Measurements from ENCODE around the gene HTT.

The HTT gene

DNA sequence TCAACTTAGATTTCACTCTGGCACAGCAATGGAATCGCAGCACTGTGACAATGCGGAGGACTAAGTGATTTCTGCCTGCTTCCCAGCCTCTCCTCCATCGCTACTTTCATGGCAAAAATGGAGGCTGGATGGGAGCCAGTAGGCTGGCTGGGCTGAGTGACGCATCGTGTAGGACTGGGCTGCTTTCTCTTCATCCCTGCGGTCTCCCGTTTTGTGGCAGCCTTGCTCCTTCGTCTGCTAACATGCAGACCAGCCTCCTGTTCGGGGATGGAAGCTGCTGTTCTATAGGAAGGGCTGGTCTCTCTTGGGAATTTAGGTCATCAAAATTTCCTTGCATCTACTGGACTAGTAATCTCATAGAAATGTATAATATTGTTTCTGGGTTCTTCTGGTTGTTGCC is 202.5 kb downstream of the HTT start:
- FAIRE-seq, result no peak
- DNase-seq (ENCODE audit: extremely low spot score, insufficient read length, low read depth), result no peak

DNA sequence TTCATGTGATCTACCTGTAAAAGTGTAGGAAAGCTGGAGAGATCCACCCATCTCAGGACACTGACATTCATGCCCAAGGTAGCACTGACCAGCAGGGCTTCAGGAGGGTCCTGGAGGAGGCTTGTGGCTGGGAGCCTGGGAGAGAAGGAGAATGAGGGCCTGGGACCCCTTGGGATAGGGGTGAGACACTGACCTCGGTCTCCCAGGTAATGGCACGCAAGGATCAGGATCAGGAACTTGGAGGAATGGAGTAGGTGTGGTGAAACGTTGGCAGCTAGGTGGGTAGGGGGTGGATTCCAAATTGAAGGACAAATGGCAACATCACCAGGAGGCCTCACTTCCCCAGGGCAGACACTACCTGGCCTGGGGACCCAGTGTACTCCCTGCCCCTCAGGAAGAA is 206.0 kb downstream of the HTT start:
- FAIRE-seq (no peak), DNase-seq (ENCODE audit: extremely low spot score, insufficient read length, low read depth) (no peak)

DNA sequence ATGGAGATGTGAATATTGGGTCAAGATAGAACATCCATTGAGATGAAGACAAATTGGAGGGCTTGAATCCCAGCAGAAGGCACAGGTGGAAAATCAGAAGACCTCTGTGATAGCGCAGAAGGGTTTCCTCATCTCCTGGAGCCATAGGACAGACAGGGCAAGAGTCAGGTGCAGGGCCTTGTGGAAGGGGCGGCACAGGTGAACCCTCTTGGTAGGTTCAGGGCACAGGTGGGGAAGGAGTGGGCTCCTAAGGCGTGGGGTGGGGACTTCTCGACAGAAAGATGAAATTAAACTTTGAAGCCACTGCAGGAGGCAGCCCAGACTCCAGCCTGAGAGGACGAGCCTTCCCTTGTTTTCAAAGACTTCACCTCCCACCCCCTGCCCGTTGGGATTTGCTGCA is 209.0 kb downstream of the HTT start:
- FAIRE-seq, result no peak
- no peak for DNase-seq (ENCODE audit: extremely low spot score, insufficient read length, low read depth)

DNA sequence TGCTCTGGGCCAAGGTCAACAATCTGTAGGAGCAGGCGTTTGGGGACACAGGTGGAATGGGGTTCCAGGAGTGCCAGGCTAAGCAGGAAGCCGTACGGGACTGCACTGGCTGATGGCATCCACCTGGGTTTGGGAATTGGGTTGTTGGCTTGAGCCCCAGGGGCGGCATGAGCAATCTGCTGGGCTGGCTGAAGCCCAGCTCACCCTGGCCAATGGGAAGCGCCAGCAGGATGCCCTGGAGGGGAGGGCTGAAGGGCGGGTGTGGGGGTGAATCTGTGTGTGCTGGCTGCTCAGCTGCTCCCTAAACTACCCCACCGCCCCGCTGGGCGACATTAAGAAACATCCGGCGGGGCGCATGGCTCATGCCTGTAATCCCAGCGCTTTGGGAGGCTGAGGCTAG is 209.4 kb downstream of the HTT start:
- DNase-seq (ENCODE audit: extremely low spot score, insufficient read length, low read depth) (no peak), FAIRE-seq (no peak)

DNA sequence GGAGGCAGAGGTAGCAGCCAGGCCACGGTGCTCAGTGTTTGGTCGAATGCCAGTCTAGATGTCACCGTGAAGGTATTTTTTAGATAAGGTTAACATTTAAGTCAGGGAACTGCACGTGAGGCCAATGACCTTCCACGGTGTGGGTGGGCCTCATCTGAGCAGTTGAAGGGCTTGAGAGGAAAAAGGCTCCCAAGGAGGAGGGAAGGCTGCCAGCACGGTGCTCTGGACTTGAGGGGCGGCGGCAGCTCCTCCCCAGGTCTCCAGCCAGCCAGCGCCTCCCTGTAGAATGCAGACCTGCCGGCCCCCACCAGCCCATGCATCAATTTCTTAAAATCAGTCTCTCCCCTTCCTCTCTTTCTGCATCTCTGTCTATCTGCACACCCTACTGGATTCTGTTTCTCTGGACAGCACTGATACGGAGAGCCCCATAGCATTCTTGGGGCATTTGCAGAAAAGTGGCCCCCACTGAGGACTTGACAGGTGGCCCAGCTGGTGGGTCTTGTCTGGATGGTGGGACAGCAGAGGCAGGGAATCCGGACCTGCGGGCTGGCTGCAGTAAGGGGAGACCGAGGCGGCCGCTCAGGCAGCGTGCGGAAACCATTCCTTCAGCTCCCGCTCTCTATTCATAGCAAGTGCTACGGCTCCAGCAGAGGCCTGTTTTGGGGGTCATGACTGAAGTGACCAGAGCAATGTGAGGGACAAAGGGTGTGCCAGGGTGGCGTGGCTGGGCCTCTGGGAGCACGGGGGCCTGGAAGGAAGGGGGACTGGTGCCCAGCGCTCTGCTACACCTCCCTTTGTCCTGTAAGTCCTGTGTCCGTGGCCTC is 210.5 kb downstream of the HTT start:
- DNase-seq (ENCODE audit: extremely low spot score, insufficient read length, low read depth) (no peak), FAIRE-seq (no peak)

DNA sequence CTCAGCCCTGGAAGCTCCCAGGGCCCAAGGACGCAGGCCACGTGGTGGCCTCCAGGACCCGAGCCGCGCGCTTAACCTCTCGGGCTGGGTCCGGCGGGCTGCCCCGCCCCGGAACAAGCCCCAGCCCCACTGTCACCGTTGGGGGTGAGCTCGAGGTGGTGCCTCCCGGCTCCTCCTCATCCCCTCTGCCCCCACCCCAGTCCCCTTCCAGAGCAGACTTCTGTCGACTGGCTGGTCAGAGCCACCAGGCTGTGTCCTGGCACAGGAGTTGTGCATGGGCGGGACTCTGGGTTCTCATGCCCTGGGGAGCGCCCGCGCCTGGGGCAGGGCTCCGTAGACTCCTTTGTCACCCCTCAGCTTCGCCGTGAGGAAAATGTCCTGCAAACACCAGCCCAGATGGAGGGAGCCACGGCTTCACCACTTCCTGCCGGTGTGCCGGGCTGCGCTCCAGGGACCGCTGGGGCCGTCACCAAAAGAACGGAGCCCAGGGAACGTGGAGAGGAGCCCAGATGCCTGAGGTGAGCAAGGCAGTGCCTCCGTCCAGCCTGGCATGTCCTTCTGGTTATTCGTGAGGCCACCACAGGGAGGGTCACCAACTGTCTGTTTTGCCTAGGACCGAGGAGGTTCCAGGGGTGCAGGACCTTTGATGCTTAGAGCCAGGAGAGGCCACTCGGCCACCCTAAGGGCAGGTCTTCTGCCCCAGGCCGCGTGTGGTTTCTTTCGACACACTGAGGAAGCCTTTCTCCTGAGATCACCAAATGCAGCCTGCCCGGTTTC is 211.3 kb downstream of the HTT start:
- DNase-seq (ENCODE audit: extremely low spot score, insufficient read length, low read depth), result no peak
- no peak for FAIRE-seq

DNA sequence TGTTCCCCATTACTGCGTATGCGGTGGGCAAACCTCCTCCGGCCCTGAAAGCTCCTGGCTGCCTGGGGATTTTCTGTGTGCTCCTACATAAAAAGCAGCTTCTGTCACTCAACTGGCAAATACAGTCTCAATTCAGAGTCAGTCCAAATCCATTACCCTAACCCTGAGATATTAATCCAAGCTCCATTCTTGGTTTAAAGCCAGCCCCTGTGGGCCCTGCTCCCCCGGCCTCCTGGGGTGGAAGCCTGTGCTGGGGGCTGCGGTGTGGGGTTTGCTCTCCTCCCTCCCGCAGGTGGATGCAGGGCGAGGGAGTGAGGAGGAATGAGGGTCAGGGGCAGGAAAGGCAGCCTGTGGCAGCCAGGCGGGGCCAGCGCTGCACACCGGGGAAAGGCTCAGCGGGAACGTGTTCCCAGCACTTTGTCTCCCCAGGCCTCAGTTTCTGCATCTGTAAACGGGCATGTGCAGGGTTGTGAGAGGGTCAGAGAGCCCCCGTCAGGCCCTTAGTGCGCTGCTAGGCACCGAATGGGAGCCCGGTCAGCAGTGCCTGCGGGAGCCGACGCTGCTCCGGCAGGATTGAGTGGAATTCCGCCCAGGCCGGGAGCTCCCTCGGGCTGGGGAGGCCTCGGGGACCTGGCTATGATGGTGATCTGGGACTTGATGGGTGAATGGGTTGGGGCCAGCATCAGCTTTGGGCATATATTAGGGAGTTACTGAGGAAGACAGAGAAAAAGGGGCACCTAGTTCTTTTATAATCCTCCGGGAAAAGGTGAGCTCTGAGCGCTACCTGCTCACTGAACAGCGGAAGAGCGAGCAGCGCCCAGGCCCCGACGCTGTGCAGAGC is 212.1 kb downstream of the HTT start:
- DNase-seq (ENCODE audit: extremely low spot score, insufficient read length, low read depth) (peak; percentile 54), FAIRE-seq (peak; percentile 96)

DNA sequence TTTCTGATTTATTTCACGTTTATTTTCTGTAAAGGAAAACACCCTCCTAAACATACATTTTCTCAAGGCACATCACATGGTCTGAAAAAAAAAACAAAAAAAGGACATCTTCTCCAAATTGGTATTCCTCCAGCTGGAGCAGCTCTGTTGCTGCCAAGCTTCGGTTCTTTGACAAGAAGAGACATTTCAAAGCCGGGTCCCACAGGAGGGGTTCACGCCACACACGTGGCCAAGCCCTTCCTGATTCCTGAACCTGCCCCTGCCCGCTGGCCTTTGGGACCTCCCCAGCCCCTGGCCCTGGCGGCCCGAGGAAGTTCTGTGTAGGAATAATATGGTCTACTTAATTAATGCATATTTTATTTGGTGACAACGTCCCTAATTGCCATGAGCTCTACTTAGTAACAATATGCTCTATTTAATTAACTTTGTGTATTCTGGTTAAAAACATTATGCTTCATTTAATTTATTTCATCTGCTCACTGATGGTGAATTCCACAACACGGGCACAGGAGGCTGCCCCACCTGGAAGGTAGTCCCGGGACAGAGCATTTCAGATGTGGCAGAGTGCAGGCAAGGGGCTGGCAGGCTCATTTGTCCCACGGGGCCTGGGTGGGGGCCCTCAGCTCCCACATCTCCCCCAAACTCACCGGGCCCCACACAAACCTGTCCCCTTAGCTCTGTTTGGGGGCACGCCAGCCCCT is 212.9 kb downstream of the HTT start:
- DNase-seq (ENCODE audit: extremely low spot score, insufficient read length, low read depth) (no peak), FAIRE-seq (no peak)

DNA sequence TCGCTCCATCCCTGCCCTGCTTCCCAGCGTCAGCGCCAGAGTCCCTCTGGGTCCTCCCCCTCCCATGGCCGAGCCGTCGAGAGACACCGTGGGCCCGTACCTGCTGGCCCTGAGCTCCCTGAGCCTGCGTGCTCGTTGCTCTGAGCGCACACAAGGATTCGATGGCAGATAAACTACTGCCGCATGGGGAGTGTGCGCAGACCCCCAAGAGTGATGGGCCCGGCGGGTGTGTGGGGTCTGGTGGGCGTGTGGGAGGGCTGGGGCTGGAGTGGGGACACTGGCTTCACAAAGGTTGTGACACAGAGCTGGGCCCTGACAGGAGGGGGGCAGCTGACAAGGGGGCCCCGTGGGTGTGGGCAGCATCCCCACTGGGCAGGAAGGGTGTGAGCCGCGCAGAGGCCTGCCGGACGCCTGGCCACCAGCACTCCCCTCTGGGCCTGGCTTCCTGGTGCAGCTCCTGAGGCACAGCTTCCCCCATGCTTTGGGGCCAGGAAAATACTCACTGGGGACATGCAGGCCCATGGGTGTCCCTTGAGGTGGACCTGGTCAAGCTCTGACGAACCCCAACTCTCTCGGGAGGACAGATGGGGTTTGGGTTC is 213.6 kb downstream of the HTT start:
- FAIRE-seq (no peak), DNase-seq (ENCODE audit: extremely low spot score, insufficient read length, low read depth) (no peak)

DNA sequence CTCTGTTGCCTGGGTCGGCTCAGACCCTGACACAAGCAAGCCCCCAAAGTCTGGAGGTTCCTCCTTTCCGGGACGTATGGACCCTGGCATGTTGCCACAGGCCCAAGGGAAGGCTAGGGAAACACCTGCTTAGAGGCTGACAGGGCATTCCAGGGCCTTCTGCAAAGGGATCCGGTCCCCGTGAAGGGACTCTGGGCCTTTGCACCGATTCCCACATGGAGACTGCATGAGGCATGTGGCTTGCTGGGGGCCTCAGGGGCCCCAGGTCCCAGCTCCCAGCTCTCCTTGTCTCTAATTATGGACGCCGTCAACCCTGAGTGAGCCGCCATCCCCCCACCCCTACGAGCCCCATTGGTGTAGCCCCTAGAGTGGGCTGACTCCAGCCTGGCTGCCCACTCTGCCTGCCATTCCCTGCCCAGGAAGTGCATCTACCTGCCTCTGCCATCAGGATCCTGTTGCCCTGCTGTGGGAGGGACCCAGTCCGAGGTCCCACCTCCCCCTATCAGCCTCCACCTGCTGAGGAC is 214.2 kb downstream of the HTT start:
- no peak for FAIRE-seq
- no peak for DNase-seq (ENCODE audit: extremely low spot score, insufficient read length, low read depth)

DNA sequence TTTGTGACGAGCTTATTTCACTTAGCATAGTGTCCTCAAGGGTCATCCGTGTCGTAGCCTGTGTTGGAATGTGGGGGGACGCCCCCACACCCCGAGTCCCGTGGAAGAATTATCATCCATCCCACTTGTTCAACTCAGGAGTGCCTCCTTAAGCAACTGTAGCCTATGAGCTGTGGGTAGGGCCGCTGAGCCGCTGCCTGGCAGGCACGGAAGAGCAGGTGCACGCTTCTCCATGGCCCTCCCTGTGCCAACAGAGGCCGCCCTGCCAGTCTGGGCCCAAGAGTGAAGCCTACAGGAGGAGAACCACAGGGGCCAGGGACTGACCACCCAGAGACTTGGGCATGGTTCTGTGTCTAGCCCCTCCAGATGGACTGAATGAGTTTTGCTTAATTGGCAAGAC is 216.0 kb downstream of the HTT start:
- FAIRE-seq (no peak), DNase-seq (ENCODE audit: extremely low spot score, insufficient read length, low read depth) (no peak)

DNA sequence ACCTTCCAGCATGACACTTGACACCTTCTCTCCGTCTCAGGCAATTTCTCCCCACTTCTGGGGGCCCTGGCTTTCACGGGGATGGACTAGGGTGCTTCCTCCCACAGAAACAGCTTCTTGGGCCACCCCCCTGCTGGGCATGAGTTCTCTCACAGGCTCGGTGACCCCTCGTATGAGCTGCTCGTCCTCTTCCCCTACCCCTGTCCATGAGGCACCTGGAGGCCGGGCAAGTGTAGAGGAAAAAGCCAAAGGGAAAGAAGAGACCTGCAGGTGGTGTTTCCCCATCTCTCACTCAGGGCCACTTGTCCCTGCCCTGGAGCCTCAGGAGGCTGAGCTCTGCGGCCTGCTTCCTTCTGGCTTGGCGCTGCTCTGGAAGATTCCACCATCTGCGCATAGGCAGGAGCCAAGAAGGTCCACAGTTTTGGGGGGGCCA is 216.4 kb downstream of the HTT start:
- no peak for FAIRE-seq
- no peak for DNase-seq (ENCODE audit: extremely low spot score, insufficient read length, low read depth)

DNA sequence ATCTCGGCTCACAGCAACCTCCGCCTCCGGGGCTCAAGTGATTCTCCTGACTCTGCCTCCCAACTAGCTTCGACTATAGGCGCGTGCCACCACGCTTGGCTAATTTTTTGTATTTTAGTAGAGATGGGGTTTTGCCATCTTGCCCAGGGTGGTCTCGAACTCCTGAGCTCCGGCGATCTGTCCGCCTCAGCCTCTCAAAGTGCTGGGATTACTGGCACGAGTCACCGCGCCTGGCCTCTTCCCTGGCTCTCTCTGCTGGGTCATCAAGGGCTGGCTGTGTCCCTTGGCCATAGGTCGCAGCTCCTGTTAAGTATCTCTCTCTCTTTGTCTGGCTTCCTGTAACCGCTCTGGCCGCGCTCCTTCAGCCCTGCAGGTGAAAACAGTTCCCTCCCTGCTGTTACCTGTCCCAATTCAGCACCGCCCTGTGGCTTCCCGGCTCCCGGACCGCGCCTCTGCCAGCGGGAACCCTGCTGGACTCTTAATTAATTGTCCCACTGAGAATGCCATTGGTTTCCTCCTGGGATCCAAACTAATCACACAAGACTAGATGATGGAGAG is 217.0 kb downstream of the HTT start:
- DNase-seq (ENCODE audit: extremely low spot score, insufficient read length, low read depth) (no peak), FAIRE-seq (no peak)

DNA sequence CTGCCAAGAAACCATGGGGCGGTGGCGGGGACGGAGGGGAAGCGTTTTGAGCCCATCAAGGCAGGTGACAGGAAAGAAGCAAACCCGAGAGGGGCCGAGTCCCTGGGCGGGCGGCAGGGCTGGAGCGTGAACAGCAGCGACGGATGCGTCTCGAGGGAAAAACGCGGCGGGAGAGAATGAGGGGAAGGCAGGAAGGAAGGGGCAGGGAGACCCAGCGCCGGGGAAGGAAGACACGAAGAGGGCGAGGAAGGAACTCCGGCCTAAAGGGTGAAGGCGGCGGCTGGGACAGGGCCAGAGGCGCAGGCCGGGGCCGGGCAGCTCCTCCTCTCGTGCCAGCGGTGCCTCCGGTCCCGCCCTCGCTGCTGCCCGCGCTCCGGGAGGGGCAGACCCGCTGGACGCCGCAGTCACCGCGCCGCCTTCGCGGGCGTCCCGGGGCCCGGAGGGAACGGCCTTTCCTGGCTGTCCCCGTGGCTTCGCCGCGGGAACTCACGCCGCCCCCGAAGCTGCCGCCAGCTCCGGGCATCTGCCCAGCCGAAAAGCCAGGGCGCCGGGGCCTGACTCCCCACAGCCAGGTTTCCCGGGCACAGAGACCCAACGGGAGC is 217.6 kb downstream of the HTT start:
- FAIRE-seq (no peak), DNase-seq (ENCODE audit: extremely low spot score, insufficient read length, low read depth) (no peak)

DNA sequence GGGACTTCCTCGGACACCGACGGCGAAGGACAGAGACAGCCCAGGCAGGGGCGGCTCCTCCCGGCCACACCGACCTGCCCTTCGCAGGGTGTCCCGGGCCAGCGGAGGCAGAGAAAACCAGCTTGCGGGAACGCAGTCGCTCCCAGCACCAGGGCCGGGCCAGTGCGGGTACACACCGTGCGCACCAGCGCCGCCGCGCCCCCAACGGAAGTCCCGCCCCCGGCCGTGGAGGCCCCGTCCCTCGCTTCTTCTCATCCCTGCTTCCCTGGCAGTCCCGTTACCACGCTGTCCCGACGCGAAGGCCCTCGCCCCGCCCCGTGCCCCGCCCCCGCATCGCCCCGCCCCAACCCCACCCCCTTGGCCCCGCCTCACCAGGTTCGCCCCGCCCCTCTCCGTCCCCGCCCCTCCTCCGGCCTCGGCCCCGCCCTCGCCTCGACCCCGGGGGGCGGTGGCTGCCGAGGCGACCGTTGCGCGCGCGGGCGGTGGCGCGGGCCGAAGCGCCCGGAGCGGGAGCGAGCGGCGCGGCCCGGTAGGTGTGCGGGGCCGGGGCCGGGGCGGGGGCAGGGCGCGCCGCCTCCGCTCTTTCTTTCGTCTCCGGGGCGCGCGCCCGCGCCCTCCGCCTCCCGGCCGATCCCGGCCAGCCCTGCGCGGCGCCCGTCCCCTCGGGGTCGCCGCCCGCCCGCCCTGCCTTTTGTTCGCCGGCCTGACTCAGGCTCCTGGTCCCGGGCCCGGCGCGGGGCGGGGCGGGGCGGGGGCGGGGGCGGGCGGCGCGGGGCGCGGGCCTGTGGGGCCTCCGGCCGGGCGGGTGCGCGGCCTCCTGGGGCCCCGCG is 218.3 kb downstream of the HTT start, which contains the start of gene RGS12:
RGS12 (plus strand) TSS at position 451 of the 830 bp plus-strand sequence. CDS start 23,150 bp downstream, outside the sequence.
- DNase-seq (ENCODE audit: extremely low spot score, insufficient read length, low read depth) (peak; percentile 97), FAIRE-seq (peak; percentile 64)

Data from GM18507 (cell line).